GM08714 (cell line): Measurements from ENCODE around the gene FAM171A2.
A peak's percentile ranks its signal among the peaks of the same experiment; 100 is the strongest.

ENCODE experiments used
- H3K4me3 ChIP-seq: fragments of 200-500 bp; sonication (Bioruptor generic); 2 replicates; pipeline ENCODE4 v1.5.1; 2014; ENCODE audit warnings: mild to moderate bottlenecking, low read length, inconsistent platforms
- ZNF274 ChIP-seq: IDR thresholded peaks from 2 replicates; pipeline ENCODE4 v1.6.1; 2012; ENCODE audit warnings: mild to moderate bottlenecking, low read depth, low read length

The FAM171A2 gene

DNA sequence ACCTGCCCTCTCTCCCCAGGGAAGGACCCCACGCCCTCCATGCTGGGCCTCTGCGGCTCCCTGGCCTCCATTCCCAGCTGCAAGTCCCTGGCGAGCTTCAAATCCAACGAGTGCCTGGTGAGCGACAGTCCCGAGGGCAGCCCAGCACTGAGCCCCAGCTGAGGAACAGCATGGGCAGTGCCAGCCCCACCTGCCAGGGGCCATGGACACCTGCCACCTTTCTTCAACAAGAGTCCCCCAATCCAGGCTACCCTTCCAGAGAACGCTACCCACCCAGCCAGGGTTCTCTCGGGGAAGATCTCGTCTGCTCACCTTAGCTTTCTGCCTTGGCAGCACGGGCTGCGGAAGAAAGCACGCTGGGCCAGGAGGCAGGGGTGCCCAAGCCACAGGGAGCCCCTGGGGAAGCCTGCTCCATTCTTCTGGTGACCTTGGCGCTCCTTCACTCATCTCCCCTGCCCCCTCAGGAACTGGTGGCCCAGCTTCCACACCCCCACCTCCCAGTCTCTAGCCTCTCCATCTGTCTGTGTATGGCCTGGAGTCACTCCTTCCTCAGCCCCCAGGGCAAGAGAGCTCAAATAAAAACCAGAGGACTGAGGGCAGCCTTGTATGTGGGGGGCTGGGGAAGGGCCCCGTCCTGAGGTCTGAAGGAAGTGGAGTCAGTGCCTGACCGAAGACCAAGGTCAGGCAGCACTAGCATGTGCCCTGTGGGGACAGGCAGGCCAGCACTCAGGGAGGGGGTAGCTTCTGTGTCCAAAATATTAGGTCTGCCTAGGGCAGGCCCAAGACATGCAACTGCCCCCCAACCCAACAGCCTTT lies 45.4 kb downstream of the FAM171A2 start:
- H3K4me3 ChIP-seq: no peak overlapping the region
- no peak for TF ChIP-seq ZNF274

- no peak for TF ChIP-seq ZNF274
- H3K4me3 ChIP-seq: no peak overlapping the region
These were observed 46.1 kb downstream of the FAM171A2 start for GRCh38 chr17:44317545-44317944.

DNA sequence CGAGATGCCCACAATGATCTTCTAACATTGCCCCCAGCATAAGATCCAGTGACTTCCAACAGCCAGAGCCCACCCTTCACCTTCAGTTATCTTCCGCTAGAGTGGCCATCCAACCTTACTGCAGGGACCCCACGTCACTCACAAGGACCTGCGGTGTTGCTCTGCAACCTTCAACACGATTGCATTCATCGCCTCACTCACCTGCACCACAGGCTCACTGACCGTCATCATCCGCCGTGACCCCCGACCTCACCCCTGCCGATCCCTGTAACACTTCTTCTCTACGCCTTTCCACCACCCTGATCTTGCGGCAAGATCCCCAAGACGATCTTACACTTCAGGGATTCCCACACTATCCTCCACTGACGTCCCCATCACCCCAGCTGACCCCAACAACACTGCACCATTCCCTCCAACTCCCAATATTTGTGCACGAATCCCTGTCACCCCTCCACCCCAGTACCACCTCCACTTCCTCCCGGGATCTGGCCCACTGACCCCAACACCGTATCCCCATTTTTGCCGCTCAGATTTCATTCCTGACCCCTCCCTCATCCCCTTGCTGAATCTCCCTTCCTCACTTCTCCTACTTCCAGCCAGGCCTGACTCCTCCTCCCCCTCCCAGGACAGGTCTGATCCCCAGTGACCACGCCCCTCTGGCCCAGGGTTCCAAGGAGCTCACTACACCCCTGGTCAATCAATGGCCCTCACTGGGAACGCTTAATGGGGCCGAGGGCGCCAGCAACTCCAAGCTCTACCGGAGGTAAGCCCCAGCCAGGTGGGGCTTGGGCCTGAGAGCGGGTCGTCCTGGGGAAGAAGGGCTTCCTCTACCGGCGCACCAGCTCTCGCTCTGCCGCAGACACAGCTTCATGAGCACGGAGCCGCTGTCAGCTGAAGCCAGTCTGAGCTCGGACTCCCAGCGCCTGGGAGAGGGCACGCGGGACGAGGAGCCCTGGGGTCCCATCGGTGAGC lies 47.6 kb downstream of the FAM171A2 start:
- H3K4me3 ChIP-seq: no peak overlapping the region
- TF ChIP-seq ZNF274: no peak

GRCh38 chr17:44314869-44315661 lies 48.6 kb downstream of the FAM171A2 start:
- no peak for TF ChIP-seq ZNF274
- H3K4me3 ChIP-seq: peak overlapping the region; percentile 24; the same call in 1 of the 2 replicates

- H3K4me3 ChIP-seq: no peak overlapping the region
- no peak for TF ChIP-seq ZNF274
These were observed 49.2 kb downstream of the FAM171A2 start for GRCh38 chr17:44314524-44314868.

DNA sequence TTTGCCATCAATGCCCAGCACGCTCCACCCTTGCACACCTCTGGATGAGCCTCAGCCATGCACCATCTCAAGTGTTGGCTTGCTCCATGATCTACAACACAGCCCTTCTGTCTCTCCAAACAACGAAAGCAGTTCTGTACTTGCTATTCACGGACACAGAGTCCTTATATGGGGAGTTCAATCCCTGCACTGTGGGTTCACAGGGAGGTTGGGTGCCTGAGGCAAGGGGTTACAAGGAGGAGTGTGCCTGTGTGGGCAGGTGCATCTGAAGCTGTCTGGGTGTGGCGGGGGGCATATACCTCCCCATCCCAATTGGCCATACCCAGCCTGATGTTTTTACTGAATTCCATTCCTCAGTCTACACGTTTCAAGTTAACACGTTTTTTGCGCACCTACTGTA lies 49.6 kb downstream of the FAM171A2 start:
- no peak for TF ChIP-seq ZNF274
- H3K4me3 ChIP-seq: no peak overlapping the region

DNA sequence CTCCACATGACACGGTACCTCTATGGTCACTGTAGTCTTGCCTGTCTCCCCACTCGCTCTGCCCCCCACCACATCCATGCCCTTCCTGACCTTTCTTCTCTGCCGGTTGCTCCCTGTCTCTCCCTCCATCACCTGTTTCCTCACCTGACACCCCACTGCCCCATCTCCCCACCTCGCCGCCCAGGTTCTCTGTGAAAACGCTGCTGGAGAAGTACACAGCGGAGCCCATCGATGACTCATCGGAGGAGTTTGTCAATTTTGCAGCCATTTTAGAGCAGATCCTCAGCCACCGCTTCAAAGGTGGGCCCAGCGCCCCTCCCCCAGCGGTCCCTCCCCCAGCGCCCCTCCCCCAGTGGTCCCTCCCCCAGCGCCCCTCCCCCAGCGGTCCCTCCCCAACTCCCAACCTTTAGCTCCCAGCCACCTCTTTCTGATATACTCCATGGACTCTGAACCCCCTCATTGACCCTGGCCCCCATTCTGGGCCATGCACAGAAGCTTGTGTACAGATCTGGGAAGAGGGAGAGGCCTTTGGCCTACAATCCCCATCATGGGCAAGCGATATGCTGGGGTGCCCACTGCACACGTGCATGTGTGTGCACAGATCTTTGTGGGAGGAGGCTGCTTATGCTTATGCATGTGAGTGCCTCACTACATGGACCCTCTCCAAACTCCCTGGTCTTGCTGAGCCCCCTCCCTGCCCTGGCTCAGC lies 51.1 kb downstream of the FAM171A2 start:
- no peak overlapping the region for H3K4me3 ChIP-seq
- TF ChIP-seq ZNF274: no peak

GRCh38 chr17:44311562-44312181 lies 52.0 kb downstream of the FAM171A2 start:
- no peak for TF ChIP-seq ZNF274
- no peak overlapping the region for H3K4me3 ChIP-seq

DNA sequence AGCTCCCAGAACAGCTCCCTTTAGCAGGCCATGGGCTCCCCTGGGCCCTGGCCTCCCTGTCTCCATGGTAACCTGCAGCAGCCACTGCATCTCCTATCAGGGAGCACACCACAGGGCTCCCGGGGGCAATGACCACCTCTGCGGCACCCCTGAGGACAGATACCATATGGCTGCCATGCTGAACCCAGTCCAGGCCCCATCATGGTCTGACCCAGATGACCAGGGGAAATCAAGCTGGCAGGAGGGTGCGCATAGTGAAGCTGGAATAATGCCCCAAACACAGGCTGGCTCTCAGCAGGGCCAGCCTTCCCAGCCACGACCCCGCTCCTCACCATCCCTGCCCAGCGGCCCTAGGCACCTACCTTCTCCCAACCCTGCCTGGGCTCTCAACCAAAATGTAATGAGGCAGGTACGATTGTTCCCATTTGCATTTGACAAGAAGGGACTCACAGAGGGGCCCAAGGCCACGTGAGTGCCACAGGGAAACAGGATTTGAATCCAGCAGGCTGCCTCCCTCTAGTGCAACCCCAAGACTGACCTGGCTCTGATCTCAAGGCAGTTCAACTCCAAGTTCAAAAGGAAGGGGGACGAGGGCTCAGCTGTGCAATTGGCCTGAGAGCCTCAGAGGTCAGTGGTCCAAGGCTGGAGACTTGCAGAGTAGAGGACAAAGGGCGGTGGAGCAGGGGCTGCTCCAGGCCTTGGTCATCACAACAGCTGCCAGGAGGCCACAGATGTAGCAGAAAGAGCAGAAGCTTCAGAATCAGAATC lies 52.9 kb downstream of the FAM171A2 start:
- no peak overlapping the region for H3K4me3 ChIP-seq
- no peak for TF ChIP-seq ZNF274

DNA sequence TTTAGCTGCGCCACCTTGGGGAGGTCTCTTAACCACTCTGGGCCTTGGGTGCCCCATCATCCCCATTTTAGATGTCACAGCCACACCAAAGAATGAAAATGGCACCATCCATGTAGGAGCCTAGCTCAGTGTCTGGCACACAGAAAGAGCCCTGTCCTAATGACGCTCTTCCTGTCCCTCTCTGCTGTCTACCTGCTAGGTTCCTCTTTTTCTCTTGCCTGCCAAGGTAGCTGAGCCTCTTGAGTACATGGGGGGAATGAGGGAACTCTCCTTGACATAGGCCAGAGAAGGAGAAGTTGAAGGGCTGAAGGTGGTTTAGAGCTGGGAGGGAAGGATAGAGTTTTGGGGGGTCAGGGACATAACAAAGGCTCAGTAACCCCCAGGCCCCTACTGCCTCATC lies 53.5 kb downstream of the FAM171A2 start:
- no peak overlapping the region for H3K4me3 ChIP-seq
- no peak for TF ChIP-seq ZNF274

DNA sequence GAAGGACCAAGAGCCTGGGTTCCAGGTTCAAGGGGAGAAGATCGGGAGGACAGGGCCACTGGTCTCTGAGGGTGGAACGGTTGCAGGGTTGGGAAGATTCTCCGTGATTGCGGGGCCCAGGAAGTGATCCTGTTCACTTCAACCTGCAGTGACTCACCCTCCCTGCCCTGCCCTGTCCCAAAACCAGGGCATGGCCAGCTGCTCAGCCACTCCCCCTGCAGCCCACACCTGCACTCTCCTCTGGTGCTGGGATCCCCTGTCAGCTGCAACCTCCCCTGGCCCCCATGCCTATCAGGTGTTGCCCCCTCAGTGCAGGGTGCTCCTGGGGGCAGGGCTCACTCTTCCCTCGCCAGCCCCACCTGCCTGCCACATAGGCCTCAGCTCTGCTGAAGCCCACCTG lies 54.2 kb downstream of the FAM171A2 start:
- TF ChIP-seq ZNF274: no peak
- H3K4me3 ChIP-seq: no peak overlapping the region

DNA sequence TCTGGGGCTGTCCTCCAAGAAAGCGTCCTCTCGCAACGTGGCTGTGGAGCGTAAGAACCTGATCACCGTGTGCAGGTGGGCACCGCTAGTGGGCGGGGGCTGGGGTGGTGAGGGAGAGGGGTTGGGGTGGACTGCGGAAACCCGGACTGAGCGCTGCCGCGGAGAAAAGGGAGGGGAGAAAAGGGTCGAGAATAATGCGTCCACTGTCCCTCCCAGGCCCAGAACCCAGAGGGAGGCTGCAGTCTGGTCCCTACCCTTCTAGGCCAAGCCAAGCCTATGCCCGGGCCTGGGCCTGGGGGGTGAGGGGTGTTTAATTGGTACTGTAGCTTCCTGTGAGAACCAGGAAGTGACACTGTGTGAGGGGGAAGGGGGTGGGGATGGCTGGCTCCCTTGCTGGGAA lies 54.8 kb downstream of the FAM171A2 start:
- no peak for TF ChIP-seq ZNF274
- no peak overlapping the region for H3K4me3 ChIP-seq
